Measurements from ENCODE around the gene SFPQ.
"Not testable (repeated sequence)": the region's sequence is repeated elsewhere in the genome, so short reads cannot be mapped to it uniquely, and the experiment has no call there.

SFPQ gene

DNA sequence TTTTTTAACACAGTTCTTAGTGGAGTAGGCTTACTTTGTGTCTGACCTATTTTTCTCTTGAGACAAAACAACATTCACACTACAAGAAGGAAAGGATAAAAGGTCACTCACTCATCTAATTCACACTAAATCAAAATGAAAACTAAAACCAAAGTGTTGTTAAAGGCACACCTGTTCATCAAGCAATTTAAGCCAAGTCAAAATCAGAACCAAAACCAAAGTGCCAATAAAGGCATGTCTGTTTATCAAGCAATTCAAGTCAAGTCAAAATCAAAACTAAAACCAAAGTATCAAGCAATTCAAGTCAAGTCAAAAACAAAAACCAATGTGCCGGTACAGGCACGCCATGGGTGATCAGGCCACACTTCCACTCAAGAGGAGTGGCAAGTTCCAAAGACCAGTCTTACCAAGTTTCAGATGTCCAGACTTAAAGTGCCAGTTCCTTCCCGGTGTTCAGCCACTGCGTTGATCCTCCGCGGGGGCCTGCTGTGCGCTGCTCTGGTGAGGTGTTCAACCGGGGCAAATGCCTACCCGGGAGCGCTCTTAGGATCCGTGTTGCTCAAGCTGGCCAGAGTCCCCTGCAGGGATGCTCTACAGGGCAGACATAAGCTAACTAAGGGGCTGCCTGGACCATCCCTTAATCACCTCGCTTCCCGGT lies 46.9 kb downstream of the SFPQ start:
- DNase-seq (ENCODE audit: low read depth); H3K4me3 ChIP-seq (ENCODE audit: low read depth, low read length): not testable (repeated sequence)

DNA sequence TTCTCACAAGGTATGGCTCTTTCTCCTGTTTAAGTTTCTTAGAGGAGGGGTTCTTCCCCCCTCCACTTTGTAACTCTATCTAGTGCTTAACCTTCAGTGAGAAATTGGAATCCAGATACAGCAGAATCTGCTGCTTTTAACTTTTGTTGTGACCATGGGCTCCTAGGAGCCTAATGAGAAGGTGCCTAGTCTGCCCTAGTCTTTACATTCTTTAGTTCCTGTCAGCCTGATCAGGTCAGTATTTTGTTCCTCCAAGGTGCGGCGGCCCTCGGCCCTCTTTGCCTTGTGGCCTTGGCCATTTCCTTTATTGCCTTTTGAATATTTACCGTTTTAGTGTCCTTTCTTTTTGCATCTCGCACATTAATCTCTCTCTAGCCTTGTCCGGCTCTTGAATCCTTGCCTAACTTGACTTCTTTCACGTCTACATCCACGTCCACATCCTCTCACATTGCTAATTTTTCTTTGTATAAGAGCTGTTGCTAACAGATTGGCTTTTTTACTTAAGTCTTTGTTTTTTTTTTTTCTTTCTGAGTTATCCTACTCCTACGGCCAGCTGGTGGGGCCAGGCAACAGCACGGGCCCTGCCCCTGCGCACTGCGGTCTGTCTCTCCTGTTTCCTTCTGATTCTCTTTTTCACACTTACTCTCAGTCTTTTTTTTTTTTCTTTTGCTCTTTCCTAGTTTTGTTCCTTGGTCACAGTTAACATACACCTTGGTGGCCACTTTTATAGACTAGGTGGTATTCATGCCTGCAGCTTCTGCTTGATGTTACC lies 49.0 kb downstream of the SFPQ start:
- no peak overlapping the region for H3K4me3 ChIP-seq (ENCODE audit: low read depth, low read length)
- DNase-seq (ENCODE audit: low read depth), result no peak

DNA sequence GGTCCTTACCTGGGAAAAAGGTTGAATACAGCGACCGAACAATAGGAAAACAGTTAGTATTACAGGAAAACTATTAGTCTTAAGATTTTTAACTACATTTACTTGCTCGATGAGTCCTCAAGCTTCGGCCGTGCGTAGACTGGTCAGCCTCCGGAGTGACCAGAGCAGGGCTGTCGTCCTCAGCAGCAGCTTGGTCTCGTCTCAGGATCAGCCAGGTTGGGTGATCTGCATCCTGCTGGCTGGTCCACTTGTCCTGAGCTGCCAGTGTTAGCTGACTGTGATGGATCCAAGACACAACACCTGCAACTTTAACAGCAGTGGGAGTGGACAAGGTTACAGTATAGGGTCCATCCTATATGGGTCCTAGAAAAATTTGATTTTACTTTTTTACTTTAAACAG lies 50.2 kb downstream of the SFPQ start:
- not testable (repeated sequence) for H3K4me3 ChIP-seq (ENCODE audit: low read depth, low read length); DNase-seq (ENCODE audit: low read depth)

DNA sequence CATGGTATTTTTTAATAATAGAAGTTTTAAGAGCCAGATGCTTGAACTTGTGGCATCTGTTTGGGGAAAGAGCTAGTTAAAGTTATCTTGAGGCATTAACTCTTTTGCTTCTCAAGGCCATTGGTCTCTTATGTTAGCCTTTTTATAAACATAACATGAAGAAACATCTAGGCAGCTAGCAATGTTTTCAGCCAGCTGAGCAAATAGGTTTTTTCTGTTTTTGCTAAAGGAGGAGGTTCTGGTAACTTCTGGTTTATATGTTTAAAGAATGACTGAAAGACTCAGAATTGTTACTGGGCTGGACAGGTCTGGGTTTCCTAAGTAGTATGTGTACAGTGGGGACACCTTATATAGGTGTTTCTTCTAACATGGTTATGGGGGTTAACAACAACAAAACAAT lies 50.7 kb downstream of the SFPQ start:
- not testable (repeated sequence) for DNase-seq (ENCODE audit: low read depth)

DNA sequence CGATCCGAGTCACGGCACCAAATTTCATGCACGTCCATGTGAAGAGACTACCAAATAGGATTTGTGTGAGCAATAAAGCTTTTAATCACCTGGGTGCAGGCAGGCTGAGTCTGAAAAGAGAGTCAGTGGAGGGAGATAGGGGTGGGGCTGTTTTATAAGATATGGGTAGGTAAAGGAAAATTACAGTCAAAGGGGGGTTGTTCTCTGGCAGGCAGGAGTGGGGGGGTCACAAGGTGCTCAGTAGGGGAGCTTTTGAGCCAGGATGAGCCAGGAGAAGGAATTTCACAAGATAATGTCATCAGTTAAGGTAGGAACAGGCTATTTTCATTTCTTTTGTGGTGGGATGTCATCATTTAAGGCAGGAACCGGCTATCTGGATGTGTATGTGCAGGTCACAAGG lies 55.4 kb downstream of the SFPQ start:
- H3K4me3 ChIP-seq (ENCODE audit: low read depth, low read length); DNase-seq (ENCODE audit: low read depth): not testable (repeated sequence)

More for the DNA sequence above, 50.7 kb downstream of the SFPQ start:
- not testable (repeated sequence) for H3K4me3 ChIP-seq (ENCODE audit: low read depth, low read length)

DNA sequence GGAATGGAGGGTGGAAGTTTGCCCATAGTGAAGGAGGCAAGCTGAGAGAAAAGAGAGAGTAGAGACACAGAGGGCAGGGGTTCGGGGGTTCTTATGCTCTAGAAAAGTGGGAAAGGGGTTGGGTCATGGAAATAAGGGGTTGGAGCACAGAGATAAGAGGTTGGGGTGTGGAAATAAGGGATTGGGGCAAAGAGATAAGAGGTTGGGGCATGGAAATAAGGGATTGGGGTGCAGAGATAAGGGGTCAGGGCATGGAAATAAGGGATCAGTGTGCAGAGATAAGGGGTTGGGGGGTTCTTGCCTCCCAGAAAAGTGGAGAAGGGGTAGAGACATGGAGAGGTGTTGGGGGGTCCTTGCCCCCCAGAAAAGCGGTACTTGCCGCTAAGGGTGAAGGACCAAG lies 56.2 kb downstream of the SFPQ start:
- DNase-seq (ENCODE audit: low read depth), result no peak
- no peak overlapping the region for H3K4me3 ChIP-seq (ENCODE audit: low read depth, low read length)

All from skeletal muscle cell (primary cell).